Heart left ventricle (tissue), 13 donors: ENCODE measurements around the gene CMKLR1.

ENCODE experiments used
- POLR2A ChIP-seq, 2 donors: fragments of 450-650 bp; IDR thresholded peaks; one replicate each; pipeline ENCODE4 v1.6.1; 2017; ENCODE audit warnings: antibody characterized with exemption in 2 of 2, mild to moderate bottlenecking in 2 of 2, moderate library complexity in 2 of 2
- TF ChIP-seq, protein P1 (sequence below), 12 donors: fragments of 200-600 bp; sonication (generic) in 4 of 12; IDR thresholded peaks; one replicate each; pipeline versions ENCODE4 v1.5.0 to v1.8.0; 2018 to 2022; ENCODE audit warnings: antibody characterized with exemption in 12 of 12, mild to moderate bottlenecking in 5 of 12
- donor health status: ischemic (EF 13 %, LVEDD 7.1; RV severe dilation, severe dysfunction).
- donor health status: DM: no; HTN: yes; CAD: no.
- donor health status: DM: no; HTN: no; CAD: no.
- donor health status: ischemic (EF 25% LVEDD 6.9; RV normal size, moderate dysfunction).
- donor health status: ischemic (EF 25% LVEDD 5.7; RV mildly dilated, moderate dysfunction).
- donor health status: ischemic (EF 35%, LVEDD 5.7; RV mildly dilated, moderate dysfunction).
- donor health status: nonischemic (EF 11% LVEDD 7.7; RV severe dilation, severe dysfunction).
- donor health status: DM: yes; HTN: yes; CAD: no.
- donor health status: PGD.
- donor health status: ischemic (EF 29% LVEDD 5.4; RV normal size, mild dysfunction).
- donor health status: nonischemic (EF 23%, LVEDD 6.1; RV moderate dilation, normal function).

DNA sequence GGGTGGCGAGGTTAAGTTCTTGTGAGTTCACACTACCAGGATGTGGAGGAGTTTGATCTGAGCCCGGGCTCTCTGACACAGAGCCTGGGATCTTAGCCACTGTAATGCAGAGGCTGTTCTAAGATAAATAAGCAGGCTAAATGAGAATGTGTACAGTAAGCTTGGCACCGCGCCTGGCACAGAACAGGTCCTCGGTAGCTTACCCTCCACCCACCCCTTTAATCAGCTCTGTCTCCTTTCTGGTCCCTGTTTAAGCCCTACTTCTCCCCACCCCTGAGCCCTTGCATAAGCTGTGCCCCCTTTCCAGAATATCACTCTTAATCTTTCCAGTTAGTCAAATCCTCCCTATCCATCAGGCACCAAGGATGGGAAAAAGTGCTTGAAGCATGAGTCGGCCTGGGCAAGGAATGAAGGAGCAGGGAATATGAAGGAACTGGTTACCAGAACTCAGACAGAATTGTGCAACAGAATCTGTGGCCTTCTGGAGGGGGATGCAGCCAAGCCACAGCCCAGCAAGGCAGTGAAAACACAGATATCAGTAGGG lies 32.8 kb upstream of the CMKLR1 start:
- no peak for TF ChIP-seq POLR2A (IDR thresholded peaks at IDR 0.05)
- TF ChIP-seq, protein P1, sequence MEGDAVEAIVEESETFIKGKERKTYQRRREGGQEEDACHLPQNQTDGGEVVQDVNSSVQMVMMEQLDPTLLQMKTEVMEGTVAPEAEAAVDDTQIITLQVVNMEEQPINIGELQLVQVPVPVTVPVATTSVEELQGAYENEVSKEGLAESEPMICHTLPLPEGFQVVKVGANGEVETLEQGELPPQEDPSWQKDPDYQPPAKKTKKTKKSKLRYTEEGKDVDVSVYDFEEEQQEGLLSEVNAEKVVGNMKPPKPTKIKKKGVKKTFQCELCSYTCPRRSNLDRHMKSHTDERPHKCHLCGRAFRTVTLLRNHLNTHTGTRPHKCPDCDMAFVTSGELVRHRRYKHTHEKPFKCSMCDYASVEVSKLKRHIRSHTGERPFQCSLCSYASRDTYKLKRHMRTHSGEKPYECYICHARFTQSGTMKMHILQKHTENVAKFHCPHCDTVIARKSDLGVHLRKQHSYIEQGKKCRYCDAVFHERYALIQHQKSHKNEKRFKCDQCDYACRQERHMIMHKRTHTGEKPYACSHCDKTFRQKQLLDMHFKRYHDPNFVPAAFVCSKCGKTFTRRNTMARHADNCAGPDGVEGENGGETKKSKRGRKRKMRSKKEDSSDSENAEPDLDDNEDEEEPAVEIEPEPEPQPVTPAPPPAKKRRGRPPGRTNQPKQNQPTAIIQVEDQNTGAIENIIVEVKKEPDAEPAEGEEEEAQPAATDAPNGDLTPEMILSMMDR (IDR thresholded peaks at IDR 0.05), result no peak
